ENCODE data around the gene SLC22A7.

Gene SLC22A7

GRCh38 chr6:43261198-43261597 lies 36.9 kb upstream of the SLC22A7 start:
- TF ChIP-seq CTCF (IDR thresholded peaks at IDR 0.05; ENCODE audit: borderline replicate concordance, insufficient read depth, low read depth, low read length), result no peak
- no peak overlapping the region for H3K4me3 ChIP-seq (ENCODE audit: low read depth, low read length)

GRCh38 chr6:43262000-43262779 lies 35.9 kb upstream of the SLC22A7 start:
- TF ChIP-seq CTCF (IDR thresholded peaks at IDR 0.05; ENCODE audit: borderline replicate concordance, insufficient read depth, low read depth, low read length), result no peak
- H3K4me3 ChIP-seq (ENCODE audit: low read depth, low read length), result no peak overlapping the region

- no peak overlapping the region for H3K4me3 ChIP-seq (ENCODE audit: low read depth, low read length)
- TF ChIP-seq CTCF (IDR thresholded peaks at IDR 0.05; ENCODE audit: borderline replicate concordance, insufficient read depth, low read depth, low read length), result no peak
Measured at GRCh38 chr6:43262780-43263313, 35.2 kb upstream of the SLC22A7 start.

- no peak overlapping the region for H3K4me3 ChIP-seq (ENCODE audit: low read depth, low read length)
- peak; percentile 90 for TF ChIP-seq CTCF (IDR thresholded peaks at IDR 0.05; ENCODE audit: borderline replicate concordance, insufficient read depth, low read depth, low read length)
Measured at GRCh38 chr6:43263314-43264178, 34.5 kb upstream of the SLC22A7 start.

GRCh38 chr6:43264599-43265145 lies 33.4 kb upstream of the SLC22A7 start:
- no peak overlapping the region for H3K4me3 ChIP-seq (ENCODE audit: low read depth, low read length)
- TF ChIP-seq CTCF (IDR thresholded peaks at IDR 0.05; ENCODE audit: borderline replicate concordance, insufficient read depth, low read depth, low read length), result no peak

GRCh38 chr6:43265564-43265963 lies 32.5 kb upstream of the SLC22A7 start:
- no peak for TF ChIP-seq CTCF (IDR thresholded peaks at IDR 0.05; ENCODE audit: borderline replicate concordance, insufficient read depth, low read depth, low read length)
- no peak overlapping the region for H3K4me3 ChIP-seq (ENCODE audit: low read depth, low read length)
